GM18520 (cell line): ENCODE results near the gene ARHGEF19.
A peak's percentile ranks its signal among the peaks of the same experiment; 100 is the strongest.

Experiments used
- ATAC-seq: cut with Tn5 transposase; IDR thresholded peaks from one replicate; pipeline ENCODE4 v1.9.1; 2021; ENCODE audit not compliant: unreplicated experiment

The ARHGEF19 gene

GRCh38 chr1:16244650-16245285 is 32.3 kb upstream of the ARHGEF19 start:
- no peak for ATAC-seq

- no peak for ATAC-seq
Measured at GRCh38 chr1:16243936-16244649, 31.6 kb upstream of the ARHGEF19 start.

- no peak for ATAC-seq
Measured at GRCh38 chr1:16243215-16243610, 30.8 kb upstream of the ARHGEF19 start.

GRCh38 chr1:16242556-16243214 is 30.2 kb upstream of the ARHGEF19 start:
- no peak for ATAC-seq

GRCh38 chr1:16241221-16241708 is 28.8 kb upstream of the ARHGEF19 start:
- no peak for ATAC-seq

GRCh38 chr1:16239972-16240491 is 27.6 kb upstream of the ARHGEF19 start:
- ATAC-seq, result no peak

GRCh38 chr1:16237343-16237830 is 24.9 kb upstream of the ARHGEF19 start:
- ATAC-seq, result no peak

- ATAC-seq, result peak; percentile 76
Measured at GRCh38 chr1:16236511-16237342, 24.3 kb upstream of the ARHGEF19 start, which contains the start of gene CPLANE2. TSS of gene CPLANE2 (minus strand) at chr1:16237183. CDS start at chr1:16236742, 441 bp downstream.

GRCh38 chr1:16235944-16236510 is 23.6 kb upstream of the ARHGEF19 start:
- peak; percentile 26 for ATAC-seq

- no peak for ATAC-seq
Measured at GRCh38 chr1:16235347-16235746, 22.9 kb upstream of the ARHGEF19 start.

GRCh38 chr1:16233431-16233830 is 21.0 kb upstream of the ARHGEF19 start:
- ATAC-seq, result no peak

- ATAC-seq, result no peak
Measured at GRCh38 chr1:16232316-16232710, 19.9 kb upstream of the ARHGEF19 start.

GRCh38 chr1:16231331-16232315 is 19.2 kb upstream of the ARHGEF19 start:
- no peak for ATAC-seq

- ATAC-seq, result no peak
Measured at GRCh38 chr1:16230744-16231143, 18.3 kb upstream of the ARHGEF19 start.

- ATAC-seq, result no peak
Measured at GRCh38 chr1:16229976-16230740, 17.7 kb upstream of the ARHGEF19 start.

GRCh38 chr1:16226490-16227179 is 14.2 kb upstream of the ARHGEF19 start:
- ATAC-seq, result no peak

- ATAC-seq, result no peak
Measured at GRCh38 chr1:16226129-16226489, 13.7 kb upstream of the ARHGEF19 start.

- ATAC-seq, result no peak
Measured at GRCh38 chr1:16224472-16224871, 12.0 kb upstream of the ARHGEF19 start.
